HG02840 (cell line): Measurements from ENCODE around the gene GINS3.

Experiments used
- ATAC-seq: cut with Tn5 transposase; IDR thresholded peaks from one replicate; pipeline ENCODE4 v1.9.1; 2021; ENCODE audit warnings: mild to moderate bottlenecking, moderate library complexity, moderate number of reproducible peaks; ENCODE audit not compliant: unreplicated experiment, low FRiP score

The GINS3 gene

DNA sequence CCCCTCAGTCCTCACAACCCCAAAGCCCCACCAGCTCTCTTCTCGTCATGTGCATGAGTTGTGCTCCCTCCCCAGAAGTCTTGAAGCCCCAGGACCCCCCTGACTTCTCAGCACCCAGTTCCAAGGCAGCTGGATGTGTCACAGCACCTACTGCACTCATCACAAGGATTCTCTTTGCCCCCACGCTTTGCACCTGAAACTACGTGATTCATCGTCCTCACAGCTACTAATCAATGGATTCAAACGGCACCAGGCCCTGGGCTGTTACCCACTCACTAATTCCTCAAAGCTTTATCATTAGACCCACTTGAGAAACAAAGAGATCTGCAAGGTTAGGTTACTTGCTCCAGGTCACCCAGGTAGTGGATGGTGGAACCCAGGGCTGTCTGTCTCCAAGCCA, 62.6 kb downstream of the GINS3 start:
- no peak for ATAC-seq
